K562 (cell line): Measurements from ENCODE around the gene TMEM255A. TPM values are rescaled to one million over a fixed set of nuclear protein-coding genes. Genes with fewer than 3 reads are reported as not detected.

ENCODE experiments used
- ATAC-seq: fragments of 200-7000 bp; cut with Tn5 transposase; 3 replicates; pipeline ENCODE4 v1.9.1; 2020; ENCODE audit warnings: moderate library complexity
- BruUV-seq: library from RNA; stranded (reverse); fragments of 400-500 nt; replicated peaks from 2 replicates; lab custom pipeline; 2021; lab: Mats Ljungman, UMichigan
- CTCF ChIA-PET: fragments of 300-600 bp; formaldehyde crosslinking; extraction: SDS; loops from one replicate; lab custom pipeline; 2021; ENCODE audit warnings: low intra/inter-chr PET ratio; lab: Yijun Ruan, JAX
- POLR2A ChIA-PET: fragments of 300-600, 350-650 bp; sonication (Branson Sonifier 250); formaldehyde crosslinking; extraction: SDS; loops from one replicate; lab custom pipeline; 2021; ENCODE audit warnings: antibody characterized with exemption, inconsistent platforms; lab: Yijun Ruan, JAX
- DNase-seq, 4 experiments: peaks; one replicate each; pipeline versions ENCODE4 v3.0.0 to v3.0.0-alpha.2; 2011 to 2018; ENCODE audit warnings: low spot score in 3 of 4, mixed read lengths in 3 of 4; ENCODE audit errors: extremely low read depth in 1 of 4
- FAIRE-seq: peaks from 2 replicates; lab custom pipeline; 2011; peaks lifted over from hg19 to GRCh38; lab: Jason Lieb, UNC
- H2AFZ ChIP-seq: 2 replicates; pipeline ENCODE4 v1.6.0; 2011; ENCODE audit warnings: low read depth, low read length, control low read depth, inconsistent platforms
- H3K27ac ChIP-seq: fragments of 200-600 bp; 3 replicates; pipeline ENCODE4 v1.8.0; 2011; ENCODE audit warnings: low read depth, mild to moderate bottlenecking, control low read depth, inconsistent platforms, low read length, moderate library complexity, mixed read lengths; ENCODE audit errors: extremely low read depth
- H3K27me3 ChIP-seq, 2 experiments: fragments of 300-600 bp in 1 of 2; 2 replicates in 1 of 2; 3 replicates in 1 of 2; pipeline versions ENCODE4 v1.6.0 to v1.8.0; 2011; ENCODE audit warnings: inconsistent platforms in 2 of 2, low read length in 2 of 2, mild to moderate bottlenecking in 1 of 2, mixed read lengths in 1 of 2, moderate library complexity in 1 of 2; ENCODE audit not compliant: control insufficient read depth in 2 of 2, insufficient read depth in 2 of 2
- H3K36me3 ChIP-seq: fragments of 300-600 bp; 3 replicates; pipeline ENCODE4 v1.8.0; 2011; ENCODE audit warnings: mild to moderate bottlenecking, low read length, inconsistent platforms; ENCODE audit not compliant: control insufficient read depth, insufficient read depth
- H3K4me1 ChIP-seq, 2 experiments: fragments of 200-600 bp in 1 of 2; replicated peaks in 1 of 2; 2 replicates in 1 of 2; 3 replicates in 1 of 2; pipeline versions ENCODE4 v1.5.1 to v1.8.0; 2011; ENCODE audit warnings: inconsistent platforms in 2 of 2, low read length in 2 of 2, mild to moderate bottlenecking in 1 of 2, mixed read lengths in 1 of 2, moderate library complexity in 1 of 2; ENCODE audit not compliant: control insufficient read depth in 2 of 2, insufficient read depth in 2 of 2
- H3K4me2 ChIP-seq: 2 replicates; pipeline ENCODE4 v1.6.1; 2011; ENCODE audit warnings: low read length, control low read depth, inconsistent platforms, mixed read lengths; ENCODE audit not compliant: insufficient read depth
- H3K4me3 ChIP-seq: fragments of 200-600 bp; sonication (generic), shearing (Covaris generic); 2 replicates; pipeline ENCODE4 v1.5.1; 2016; ENCODE audit warnings: control low read depth, inconsistent platforms
- H3K79me2 ChIP-seq: fragments of 200-600 bp; 3 replicates; pipeline ENCODE4 v1.8.0; 2011; ENCODE audit warnings: low read length, inconsistent platforms; ENCODE audit not compliant: control insufficient read depth, insufficient read depth
- H3K9ac ChIP-seq, 2 experiments: 2 replicates each; pipeline versions ENCODE4 v1.6.0 to v1.6.1; 2011; ENCODE audit warnings: low read depth in 2 of 2, low read length in 2 of 2, control low read depth in 1 of 2, inconsistent platforms in 1 of 2, mild to moderate bottlenecking in 1 of 2, mixed read lengths in 1 of 2; ENCODE audit not compliant: insufficient read depth in 1 of 2
- H3K9me1 ChIP-seq: one replicate; pipeline ENCODE4 v1.6.0; 2011; ENCODE audit warnings: inconsistent platforms, mild to moderate bottlenecking, low read length, moderate library complexity; ENCODE audit not compliant: control insufficient read depth, insufficient read depth
- H3K9me3 ChIP-seq: replicated peaks from 2 replicates; pipeline ENCODE4 v1.5.1; 2011; ENCODE audit warnings: low read depth, low read length, inconsistent platforms; ENCODE audit not compliant: control insufficient read depth, insufficient read depth
- H4K20me1 ChIP-seq: replicated peaks from 2 replicates; pipeline ENCODE4 v1.6.1; 2011; ENCODE audit warnings: low read length, inconsistent platforms, mixed read lengths; ENCODE audit not compliant: control insufficient read depth, insufficient read depth
- ARID2 ChIP-seq: fragments of 450-650 bp; IDR thresholded peaks from 2 replicates; pipeline ENCODE4 v1.6.1; 2017; ENCODE audit warnings: antibody characterized with exemption, mild to moderate bottlenecking
- CC2D1A ChIP-seq: fragments of 450-650 bp; IDR thresholded peaks from 2 replicates; pipeline ENCODE4 v1.6.1; 2017; ENCODE audit warnings: mild to moderate bottlenecking
- CCAR2 ChIP-seq: fragments of 200-400 bp; formaldehyde crosslinking; IDR thresholded peaks from 2 replicates; pipeline ENCODE4 v1.6.1; 2017; ENCODE audit warnings: mild to moderate bottlenecking, low read depth, low read length
- E2F3 ChIP-seq: fragments of 250-450 bp; sonication (Bioruptor Pico); IDR thresholded peaks from 2 replicates; pipeline ENCODE4 v1.4.0; 2020; ENCODE audit warnings: mild to moderate bottlenecking
- ELF1 ChIP-seq: fragments of 200-800 bp; sonication (Bioruptor generic); IDR thresholded peaks from 2 replicates; pipeline ENCODE4 v1.6.1; 2016; ENCODE audit warnings: missing genetic modification characterization, missing compliant biosample characterization
- HMG20B ChIP-seq: fragments of 250-450 bp; sonication (Bioruptor Pico); IDR thresholded peaks from 2 replicates; pipeline ENCODE4 v1.5.0; 2021; ENCODE audit warnings: mild to moderate bottlenecking
- RERE ChIP-seq: sonication (generic); formaldehyde crosslinking; IDR thresholded peaks from 2 replicates; pipeline ENCODE4 v1.8.0; 2023; ENCODE audit warnings: missing genetic modification reagents, mild to moderate bottlenecking, borderline replicate concordance
- TCF7 ChIP-seq: sonication (generic); IDR thresholded peaks from 2 replicates; pipeline ENCODE4 v1.6.1; 2016; ENCODE audit warnings: antibody characterized with exemption, borderline replicate concordance
- ZNF318 ChIP-seq, 2 experiments: fragments of 450-650 bp; IDR thresholded peaks; 2 replicates each; pipeline ENCODE4 v1.6.1; 2016; ENCODE audit warnings: mild to moderate bottlenecking in 2 of 2, borderline replicate concordance in 1 of 2, low read depth in 1 of 2, moderate library complexity in 1 of 2
- ZNF324 ChIP-seq: fragments of 250-450 bp; sonication (Bioruptor Pico); IDR thresholded peaks from 2 replicates; pipeline ENCODE4 v1.4.0; 2020; ENCODE audit warnings: mild to moderate bottlenecking
- WGBS: fragments of 100-300 bp; shearing (Covaris generic); methylation state at CpG from one replicate; pipeline ENCODE4 v1.1.6; 2016; ENCODE audit warnings: low coverage, mixed read lengths; ENCODE audit not compliant: insufficient coverage; ENCODE audit errors: missing lambda C conversion rate; 5-methylcytosine and 5-hydroxymethylcytosine counted together
- in situ Hi-C: fragments of 300-500 bp; cut with MboI; formaldehyde crosslinking; loops from 4 replicates; pipeline ENCODE4 v1.15.0; 2018; ENCODE audit warnings: inconsistent platforms, mixed read lengths
- intact Hi-C: fragments of 100-400 bp; cut with micrococcal nuclease; formaldehyde crosslinking; loops from 2 replicates; pipeline ENCODE4 v1.14.2; 2022
- polyA plus RNA-seq, 8 experiments: library from polyadenylated mRNA; depleted of rRNA in 4 of 8; stranded (reverse) in 5 of 8; unstranded in 3 of 8; fragments of >200 nt; fragmentation: Nextera tagmentation in 2 of 8; fragmentation: Illumina TruSeq in 1 of 8; extraction: Ambion mirVana in 2 of 8; extraction: Trizol in 1 of 8; gene quantifications; 2 replicates each; pipeline versions ENCODE4 v1.2.1 to v1.2.3, GENCODE V29; 2011 to 2014; ENCODE audit warnings: inconsistent platforms in 1 of 8, missing spikeins in 1 of 8
- total RNA-seq, 7 experiments: library from RNA; depleted of rRNA in 6 of 7; stranded (reverse); fragments of >200 nt in 6 of 7; fragmentation: Illumina TruSeq in 2 of 7; extraction: Trizol in 2 of 7; gene quantifications; 2 replicates each; pipeline versions ENCODE4 v1.2.1 to v1.2.3, GENCODE V29; 2011 to 2021; ENCODE audit warnings: low replicate concordance in 1 of 7

Gene TMEM255A
- total and polyA plus RNA-seq, 9 of the 15 experiments (the other 6 are each of a cell fraction or from before 2014, with no cell fraction given): 0.01 TPM; not detected in 8

- in situ Hi-C loops (no loop called here), intact Hi-C loops (no loop called here)
- 6% methylated on average over 4 of the region's 4 CpGs for WGBS
- Histone ChIP-seq H2AFZ (no peak overlapping the region), H3K9me3 (no peaks in the 10 kb centered on the region), H3K4me3 (no peak overlapping the region), H3K27me3 (no peaks in the 10 kb centered on the region), H3K79me2 (no peaks in the 10 kb centered on the region), H3K27ac (no peak overlapping the region), H3K9ac (no peak overlapping the region), H4K20me1 (no peaks in the 10 kb centered on the region), H3K9me1 (no peaks in the 10 kb centered on the region), H3K36me3 (no peaks in the 10 kb centered on the region), H3K4me2 (no peak overlapping the region), H3K4me1 (peaks cover 3 to 4% of the 10 kb centered on the region in 2 experiments; a peak in 3 of 5 replicates)
- POLR2A ChIA-PET: interaction anchor here (1.1 kb wide), 2 partner anchors 15 to 204 kb away, joined by 3 read pairs; no protein-coding TSS in a partner anchor
- FAIRE-seq: no peak
- CTCF ChIA-PET: no interaction called here
- DNase-seq: no peak
- no TSS peak for BruUV-seq
- ATAC-seq: no peak
- no peak for TF ChIP-seq ARID2
- no peak for TF ChIP-seq CC2D1A
- no peak for TF ChIP-seq CCAR2
- no peak for TF ChIP-seq ZNF318 (IDR thresholded peaks at IDR 0.05; ENCODE audit: borderline replicate concordance in 1 of 2, low read depth in 1 of 2)
- no peak for TF ChIP-seq HMG20B
- no peak for TF ChIP-seq E2F3 (CRISPR knock-in tag)
- TF ChIP-seq TCF7: no peak
- TF ChIP-seq ZNF324 (CRISPR knock-in tag): no peak
- TF ChIP-seq RERE (CRISPR knock-in tag): no peak
- no peak for TF ChIP-seq ELF1 (tag)
These were observed 29.5 kb downstream of the TMEM255A start for GRCh38 chrX:120281761-120282160.
